ENCODE results near the gene NUS1.
"Not testable (repeated sequence)": the region's sequence is repeated elsewhere in the genome, so short reads cannot be mapped to it uniquely, and the experiment has no call there.

Gene NUS1

GRCh38 chr6:117718895-117719294 lies 43.6 kb downstream of the NUS1 start:
- DNase-seq (ENCODE audit: low read depth) = no peak

GRCh38 chr6:117721520-117721919 lies 46.3 kb downstream of the NUS1 start:
- DNase-seq (ENCODE audit: low read depth) = not testable (repeated sequence)

GRCh38 chr6:117728626-117729025 lies 53.4 kb downstream of the NUS1 start:
- DNase-seq (ENCODE audit: low read depth) = no peak

- no peak for DNase-seq (ENCODE audit: low read depth)
These were observed 54.3 kb downstream of the NUS1 start for GRCh38 chr6:117729613-117730012.

GRCh38 chr6:117733341-117733740 lies 58.1 kb downstream of the NUS1 start:
- no peak for DNase-seq (ENCODE audit: low read depth)

GRCh38 chr6:117739869-117740268 lies 64.6 kb downstream of the NUS1 start:
- no peak for DNase-seq (ENCODE audit: low read depth)

- DNase-seq (ENCODE audit: low read depth) = no peak
These were observed 65.3 kb downstream of the NUS1 start for GRCh38 chr6:117740605-117741004.

- DNase-seq (ENCODE audit: low read depth) = not testable (repeated sequence)
These were observed 75.4 kb downstream of the NUS1 start for GRCh38 chr6:117750675-117751074.

Data from stimulated activated CD8-positive, alpha-beta memory T cell treated with anti-CD3 and anti-CD28 coated beads, Interleukin-4, amount 100 ng/mL, for 24 hours (primary cell).